VCaP (cell line): ENCODE results near the gene CRP.
"Not testable (repeated sequence)": the region's sequence is repeated elsewhere in the genome, so short reads cannot be mapped to it uniquely, and the experiment has no call there.

ENCODE experiments used
- H3K27ac ChIP-seq: fragments of 450-650 bp; 2 replicates; pipeline ENCODE4 v1.5.1; 2017
- CTCF ChIP-seq: fragments of 450-650 bp; conservative IDR thresholded peaks from 2 replicates; pipeline ENCODE4 v1.5.1; 2017; ENCODE audit warnings: mild to moderate bottlenecking, moderate library complexity

CRP gene

GRCh38 chr1:159699246-159699645 is 15.1 kb downstream of the CRP start:
- H3K27ac ChIP-seq, result no peak overlapping the region
- TF ChIP-seq CTCF, result no peak

- no peak for TF ChIP-seq CTCF
- H3K27ac ChIP-seq, result no peak overlapping the region
Observed at GRCh38 chr1:159687511-159687910, 26.9 kb downstream of the CRP start.

- TF ChIP-seq CTCF, result no peak
- no peak overlapping the region for H3K27ac ChIP-seq
Observed at GRCh38 chr1:159686599-159687299, 27.6 kb downstream of the CRP start.

GRCh38 chr1:159678939-159679338 is 35.5 kb downstream of the CRP start:
- no peak for TF ChIP-seq CTCF
- no peak overlapping the region for H3K27ac ChIP-seq

- no peak overlapping the region for H3K27ac ChIP-seq
- no peak for TF ChIP-seq CTCF
Observed at GRCh38 chr1:159675046-159675445, 39.3 kb downstream of the CRP start.

DNA sequence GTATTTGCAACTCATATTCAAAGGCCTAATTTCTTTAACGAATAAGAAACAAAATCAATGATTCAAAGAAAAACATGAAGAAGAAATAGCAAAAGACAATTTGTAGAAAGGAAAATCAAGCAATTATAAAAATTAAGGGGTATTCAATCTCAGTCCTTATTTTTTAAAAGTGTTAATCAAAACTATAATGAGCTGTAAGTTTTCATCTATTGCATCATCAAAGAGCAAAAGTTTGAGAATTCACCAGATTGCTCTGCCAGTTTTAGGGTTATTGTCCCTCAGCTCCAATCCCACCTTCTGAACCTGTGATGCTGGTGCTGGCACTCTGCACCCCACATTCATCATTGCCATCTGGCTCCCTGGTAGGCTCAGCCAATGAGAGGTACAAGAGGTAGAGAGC is 42.0 kb downstream of the CRP start:
- not testable (repeated sequence) for H3K27ac ChIP-seq

- peak overlapping the region; percentile 46; the same call in 1 of the 2 replicates for H3K27ac ChIP-seq
- TF ChIP-seq CTCF, result no peak
Observed at GRCh38 chr1:159669338-159669737, 45.1 kb downstream of the CRP start.

DNA sequence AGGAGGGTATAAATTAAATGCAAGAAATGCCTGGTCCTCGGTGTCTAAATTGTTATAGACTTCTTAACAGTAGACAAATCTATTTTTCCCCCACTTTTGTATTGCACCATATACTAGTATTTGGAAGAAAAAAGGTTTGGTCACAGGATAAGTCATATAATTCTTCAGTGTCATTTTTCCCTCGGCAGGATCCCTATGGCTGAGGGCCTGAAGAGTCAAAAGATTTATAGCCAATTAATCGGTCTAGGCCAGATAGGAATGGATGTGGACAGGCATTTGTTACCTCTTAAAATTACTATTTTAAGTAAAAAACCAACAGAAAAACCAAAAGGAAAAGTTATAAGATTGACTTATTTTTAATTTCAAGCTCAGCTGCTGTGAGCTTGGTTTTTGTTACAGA is 45.6 kb downstream of the CRP start:
- peak overlapping the region; percentile 46; the same call in 1 of the 2 replicates for H3K27ac ChIP-seq
- no peak for TF ChIP-seq CTCF
